Fibroblast of lung (primary cell): Measurements from ENCODE around the gene KCNE2. TPM values are rescaled to one million over a fixed set of nuclear protein-coding genes. Genes with fewer than 3 reads are reported as not detected.

Source experiments
- DNase-seq, 2 donors: peaks; one replicate each; pipeline versions ENCODE4 v3.0.0 to v3.0.0-alpha.2; 2010; ENCODE audit warnings: low read depth in 2 of 2
- H2AFZ ChIP-seq: 2 replicates; pipeline ENCODE4 v1.5.1; 2012; ENCODE audit warnings: low read length, control low read depth, inconsistent platforms
- H3K27ac ChIP-seq: 2 replicates; pipeline ENCODE4 v1.5.1; 2011; ENCODE audit warnings: low read length, control low read depth; ENCODE audit not compliant: insufficient read depth
- H3K27me3 ChIP-seq: 2 replicates; pipeline ENCODE4 v1.5.1; 2011; ENCODE audit warnings: mild to moderate bottlenecking, low read length; ENCODE audit not compliant: control insufficient read depth, insufficient read depth
- H3K36me3 ChIP-seq: 2 replicates; pipeline ENCODE4 v1.5.1; 2011; ENCODE audit warnings: low read length; ENCODE audit not compliant: control insufficient read depth, insufficient read depth
- H3K4me1 ChIP-seq: 2 replicates; pipeline ENCODE4 v1.5.1; 2011; ENCODE audit warnings: low read length; ENCODE audit not compliant: control insufficient read depth, insufficient read depth; ENCODE audit errors: extremely low read depth
- H3K4me2 ChIP-seq: 2 replicates; pipeline ENCODE4 v1.5.1; 2011; ENCODE audit warnings: low read length, control low read depth; ENCODE audit not compliant: insufficient read depth; ENCODE audit errors: extremely low read depth
- H3K4me3 ChIP-seq, 4 experiments: fragments of 200-600 bp in 1 of 4; sonication (generic) in 1 of 4; replicated peaks in 1 of 4; 2 replicates each; pipeline ENCODE4 v1.5.1; 2011 to 2016; ENCODE audit warnings: low read length in 4 of 4, low read depth in 3 of 4, mild to moderate bottlenecking in 3 of 4, control low read depth in 2 of 4, inconsistent platforms in 1 of 4, mixed read lengths in 1 of 4; ENCODE audit not compliant: insufficient read depth in 1 of 4; ENCODE audit errors: control extremely low read depth in 1 of 4
- H3K79me2 ChIP-seq: 2 replicates; pipeline ENCODE4 v1.5.1; 2012; ENCODE audit warnings: mild to moderate bottlenecking, low read length, inconsistent platforms; ENCODE audit not compliant: control insufficient read depth, insufficient read depth
- H3K9ac ChIP-seq: 2 replicates; pipeline ENCODE4 v1.5.1; 2011; ENCODE audit warnings: mild to moderate bottlenecking, low read length, control low read depth; ENCODE audit not compliant: insufficient read depth
- H3K9me3 ChIP-seq: 2 replicates; pipeline ENCODE4 v1.5.1; 2012; ENCODE audit warnings: low read depth, low read length; ENCODE audit not compliant: control insufficient read depth, insufficient read depth
- H4K20me1 ChIP-seq: 2 replicates; pipeline ENCODE4 v1.5.1; 2011; ENCODE audit warnings: low read length; ENCODE audit not compliant: control insufficient read depth, insufficient read depth; ENCODE audit errors: extremely low read depth
- CTCF ChIP-seq, 2 donors: IDR thresholded peaks in 1 of 2; conservative IDR thresholded peaks in 1 of 2; 1 replicate in 1 of 2; 2 replicates in 1 of 2; pipeline ENCODE4 v1.5.1; 2011 to 2012; ENCODE audit warnings: low read length in 2 of 2, control low read depth in 1 of 2, inconsistent platforms in 1 of 2, low read depth in 1 of 2, mild to moderate bottlenecking in 1 of 2
- EZH2 ChIP-seq: IDR thresholded peaks from 2 replicates; pipeline ENCODE4 v1.5.1; 2012; ENCODE audit warnings: low read length, control low read depth, mild to moderate bottlenecking; ENCODE audit errors: missing control alignments
- polyA plus RNA-seq, 2 donors: library from polyadenylated mRNA; depleted of rRNA in 1 of 2; stranded (reverse) in 1 of 2; unstranded in 1 of 2; fragments of >200 nt; gene quantifications; 2 replicates each; pipeline ENCODE4 v1.2.1, GENCODE V29; 2011 to 2012; ENCODE audit warnings: missing spikeins in 1 of 2
- total RNA-seq: library from RNA; depleted of rRNA; stranded (reverse); fragments of >200 nt; gene quantifications from 2 replicates; pipeline ENCODE4 v1.2.1, GENCODE V29; 2014

The KCNE2 gene
- total and polyA plus RNA-seq, 2 donors (not counting 1 experiment from before 2014, with no cell fraction given), result 0.17 TPM; not detected in 1

GRCh38 chr21:34333121-34333739 is 30.6 kb upstream of the KCNE2 start:
- Histone ChIP-seq H3K4me2 (no peak overlapping the region), H3K9ac (no peak overlapping the region), H3K27me3 (no peaks in the 10 kb centered on the region), H3K9me3 (no peaks in the 10 kb centered on the region), H2AFZ (no peak overlapping the region), H3K4me3 (no peak overlapping the region), H4K20me1 (no peaks in the 10 kb centered on the region), H3K27ac (no peak overlapping the region), H3K36me3 (no peaks in the 10 kb centered on the region), H3K4me1 (no peaks in the 10 kb centered on the region), H3K79me2 (no peaks in the 10 kb centered on the region)
- TF ChIP-seq EZH2 (no peak), CTCF (conservative IDR thresholded peaks at IDR 0.05 in 1 of 2, IDR thresholded peaks at IDR 0.05 in 1 of 2; ENCODE audit: low read depth in 1 of 2, low read length in 2 of 2) (no peak)
- DNase-seq, result peak in 1 of 2 donors; percentile 89

- Histone ChIP-seq H4K20me1 (no peaks in the 10 kb centered on the region), H3K27me3 (peaks cover 2% of the 10 kb centered on the region), H3K9me3 (no peaks in the 10 kb centered on the region), H3K4me2 (no peak overlapping the region), H3K79me2 (no peaks in the 10 kb centered on the region), H3K9ac (no peak overlapping the region), H3K27ac (no peak overlapping the region), H3K4me1 (no peaks in the 10 kb centered on the region), H2AFZ (no peak overlapping the region), H3K4me3 (no peak overlapping the region), H3K36me3 (no peaks in the 10 kb centered on the region)
- TF ChIP-seq EZH2 (no peak), CTCF (conservative IDR thresholded peaks at IDR 0.05 in 1 of 2, IDR thresholded peaks at IDR 0.05 in 1 of 2; ENCODE audit: low read depth in 1 of 2, low read length in 2 of 2) (no peak)
- peak in 1 of 2 donors; percentile 70 for DNase-seq
Observed at GRCh38 chr21:34335316-34335715, 28.5 kb upstream of the KCNE2 start.

- peaks cover 2% of the 10 kb centered on the region for H3K27me3 ChIP-seq
- no peak overlapping the region for H3K4me3 ChIP-seq
- no peak overlapping the region for H3K4me2 ChIP-seq
- no peaks in the 10 kb centered on the region for H3K9me3 ChIP-seq
- no peak overlapping the region for H3K27ac ChIP-seq
- H3K9ac ChIP-seq, result no peak overlapping the region
- TF ChIP-seq CTCF (conservative IDR thresholded peaks at IDR 0.05 in 1 of 2, IDR thresholded peaks at IDR 0.05 in 1 of 2; ENCODE audit: low read depth in 1 of 2, low read length in 2 of 2) (no peak), EZH2 (no peak)
- no peaks in the 10 kb centered on the region for H4K20me1 ChIP-seq
- peak in 1 of 2 donors; percentile 3 for DNase-seq
- no peaks in the 10 kb centered on the region for H3K4me1 ChIP-seq
- no peak overlapping the region for H2AFZ ChIP-seq
- H3K36me3 ChIP-seq, result no peaks in the 10 kb centered on the region
- no peaks in the 10 kb centered on the region for H3K79me2 ChIP-seq
Observed at GRCh38 chr21:34336245-34336644, 27.6 kb upstream of the KCNE2 start.
